Central memory CD4-positive, alpha-beta T cell (primary cell): ENCODE data around the gene ATIC.
"Not testable (repeated sequence)": the region's sequence is repeated elsewhere in the genome, so short reads cannot be mapped to it uniquely, and the experiment has no call there.

Experiments used
- DNase-seq: peaks from one replicate; pipeline ENCODE4 v3.0.0; 2022
- total RNA-seq, 3 experiments: gene quantifications; one replicate each; lab custom pipeline; 2026; lab: John Stamatoyannopoulos, UW

Gene ATIC
- total RNA-seq = 34.5 to 93.0 (median 41.5) reads per million in 3 experiments

- DNase-seq = peak; percentile 85
Measured at GRCh38 chr2:215311625-215312396, at the start of gene ATIC. Gene ATIC, plus strand, starts transcription at chr2:215312059. Its CDS starts 84 bp downstream, at chr2:215312143.

DNA sequence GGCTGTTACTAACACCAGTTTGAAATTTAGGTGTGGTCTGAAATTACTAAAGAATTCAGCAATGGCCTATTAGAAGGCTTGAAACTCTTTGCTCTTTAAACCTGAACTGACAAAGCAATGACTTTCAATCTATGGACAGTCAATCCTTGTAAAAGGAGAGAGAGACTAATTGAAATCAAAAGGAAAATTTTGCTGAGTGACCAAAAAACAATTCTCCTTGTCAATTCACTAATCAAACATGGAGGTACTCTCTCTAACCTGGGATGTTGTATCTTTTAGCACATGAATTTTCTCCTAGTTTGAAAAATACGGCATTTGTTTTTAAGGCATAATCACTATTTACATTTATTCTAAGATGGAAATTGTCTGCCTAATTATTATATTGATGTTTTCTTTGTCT lies 49.6 kb upstream of the ATIC start:
- no peak for DNase-seq

GRCh38 chr2:215262741-215263362 lies 49.0 kb upstream of the ATIC start:
- DNase-seq = no peak

- no peak for DNase-seq
Measured at GRCh38 chr2:215264374-215264773, 47.5 kb upstream of the ATIC start.

GRCh38 chr2:215269397-215270117 lies 42.3 kb upstream of the ATIC start:
- peak; percentile 38 for DNase-seq

GRCh38 chr2:215270118-215270451 lies 41.8 kb upstream of the ATIC start:
- DNase-seq = no peak

GRCh38 chr2:215271446-215271845 lies 40.4 kb upstream of the ATIC start:
- no peak for DNase-seq

DNA sequence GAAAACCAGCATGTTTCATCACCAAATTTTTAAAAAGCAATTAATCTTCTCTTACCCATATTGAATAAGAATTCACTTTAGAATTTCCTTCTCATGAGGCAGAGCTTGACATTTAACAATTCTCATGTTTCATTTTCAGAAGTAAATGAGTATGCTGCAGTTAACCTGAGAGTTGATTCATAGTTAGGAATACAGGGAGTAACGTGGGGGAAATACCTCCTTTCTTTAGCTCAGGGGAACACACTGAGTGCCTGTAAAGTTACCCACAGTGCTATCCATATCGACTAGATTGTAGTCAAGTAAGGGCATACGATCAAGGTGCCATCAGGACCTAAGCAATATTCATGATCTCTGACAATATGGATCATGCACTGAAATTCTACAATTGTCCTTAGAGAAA lies 38.9 kb upstream of the ATIC start:
- DNase-seq = no peak

- DNase-seq = no peak
Measured at GRCh38 chr2:215274829-215275228, 37.0 kb upstream of the ATIC start.

DNA sequence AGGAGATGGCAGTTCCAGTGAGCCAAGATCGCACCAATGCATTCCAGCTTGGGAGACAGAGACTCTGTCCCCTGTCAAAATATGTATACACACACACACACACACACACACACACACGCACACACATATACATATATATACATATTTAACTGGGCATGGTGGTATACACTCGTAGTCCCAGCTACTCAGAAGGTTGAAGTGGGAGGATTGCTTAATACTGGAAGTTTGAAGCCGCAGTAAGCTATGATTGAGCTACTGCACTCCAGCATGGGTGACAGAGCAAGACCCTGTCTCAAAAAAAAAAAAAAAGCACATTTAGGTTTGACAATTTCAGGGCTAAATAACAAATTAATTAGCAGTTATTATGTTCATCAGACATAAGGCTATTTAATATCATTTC lies 36.0 kb upstream of the ATIC start:
- DNase-seq = no peak

- DNase-seq = no peak
Measured at GRCh38 chr2:215277944-215278343, 33.9 kb upstream of the ATIC start.

GRCh38 chr2:215280326-215280725 lies 31.5 kb upstream of the ATIC start:
- no peak for DNase-seq

DNA sequence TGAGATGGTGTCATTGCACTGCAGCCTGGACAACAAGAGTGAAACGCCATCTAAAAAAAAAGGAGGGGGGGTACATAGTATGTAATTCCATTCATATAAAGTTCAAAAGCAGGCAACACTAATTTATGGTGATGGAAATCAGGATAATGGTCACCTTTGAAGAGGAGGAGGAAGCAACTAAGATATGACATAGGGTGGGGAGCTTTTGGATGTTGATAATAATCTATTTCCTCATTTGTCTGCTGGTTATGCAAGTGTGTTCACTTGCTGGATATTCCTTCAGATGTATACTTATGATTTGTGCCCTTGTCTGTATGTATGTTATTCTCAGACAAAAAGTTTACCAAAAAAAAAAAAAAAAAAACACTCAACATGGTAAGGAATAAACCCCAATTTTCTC lies 28.6 kb upstream of the ATIC start:
- no peak for DNase-seq

DNA sequence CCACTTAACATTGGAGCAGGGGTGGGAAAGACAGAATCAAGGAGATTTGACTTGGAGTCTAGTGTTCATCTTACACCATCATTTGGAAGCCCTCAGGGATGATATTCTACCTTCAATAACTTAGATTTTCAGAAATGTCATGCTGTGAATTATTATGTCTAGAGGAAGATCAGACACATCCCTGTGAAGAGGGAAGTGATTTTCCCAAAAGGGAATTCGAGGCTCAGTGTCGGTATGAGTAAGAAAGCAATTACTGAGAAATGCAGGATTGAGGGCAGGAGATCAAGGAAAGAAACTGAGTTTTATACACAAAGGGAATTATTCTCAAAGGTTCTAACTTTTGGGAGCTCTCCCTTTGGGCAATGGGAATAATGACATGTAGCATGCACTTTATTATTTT lies 25.6 kb upstream of the ATIC start:
- DNase-seq = no peak

DNA sequence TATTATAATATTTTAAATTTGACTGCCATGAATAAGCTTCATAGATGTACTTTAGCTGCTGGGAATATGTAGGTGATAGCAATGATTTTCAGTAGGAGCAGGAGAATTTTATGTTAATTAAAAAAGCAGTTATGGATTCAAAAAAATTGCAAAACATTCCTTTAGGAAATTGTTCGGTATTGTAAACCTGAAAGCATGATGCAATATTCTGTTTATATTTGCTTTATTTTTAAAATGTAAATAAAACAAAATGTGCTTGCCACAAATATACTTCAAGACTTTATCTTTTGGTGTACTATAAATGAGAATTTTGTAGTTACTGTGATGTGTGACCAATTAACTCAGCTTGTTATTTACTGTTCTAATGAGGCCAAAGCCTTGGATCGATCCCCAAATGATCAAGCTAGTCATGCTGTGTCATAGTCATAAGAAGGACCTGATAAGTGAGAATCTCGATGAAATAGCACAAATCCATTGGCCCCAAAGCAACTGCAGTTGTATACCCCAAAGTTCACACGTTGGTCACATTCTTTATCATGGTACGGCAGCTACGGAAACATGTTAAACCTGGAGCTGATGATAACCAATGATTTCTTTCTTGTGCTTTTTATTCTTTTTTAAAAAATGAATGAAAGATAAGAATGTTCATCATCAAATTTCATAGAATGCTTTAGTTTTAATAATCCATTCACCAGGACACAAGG lies 23.6 kb upstream of the ATIC start:
- no peak for DNase-seq

DNA sequence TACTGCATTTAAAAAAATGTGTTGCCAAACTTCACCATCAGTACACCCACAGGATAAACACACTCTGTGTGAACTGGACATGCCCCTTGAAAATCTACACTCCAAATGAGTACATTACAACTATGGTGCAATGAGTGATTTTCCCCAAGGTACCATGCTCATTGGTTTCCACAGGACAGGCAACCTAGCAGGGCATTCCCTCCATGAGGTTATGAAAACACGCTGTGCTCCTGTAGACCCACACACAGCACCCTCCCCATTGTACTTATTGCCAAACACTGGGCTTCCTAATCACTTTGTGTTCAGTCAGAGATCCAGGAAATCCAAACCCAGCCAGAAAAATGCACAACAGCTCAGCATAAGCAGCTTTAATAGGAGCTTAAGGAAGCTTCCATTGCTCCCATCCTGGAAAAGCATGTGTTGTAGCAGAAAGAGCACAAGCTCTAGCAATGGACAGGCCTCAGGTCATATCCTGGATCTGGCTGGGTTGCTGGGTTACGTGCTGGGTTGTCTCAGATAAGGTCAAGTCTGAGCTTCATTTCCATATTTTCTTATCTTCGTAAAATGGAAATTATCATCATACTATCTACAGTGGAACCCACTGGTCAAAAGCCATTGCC lies 20.8 kb upstream of the ATIC start:
- no peak for DNase-seq

- no peak for DNase-seq
Measured at GRCh38 chr2:215293879-215294278, 18.0 kb upstream of the ATIC start.

DNA sequence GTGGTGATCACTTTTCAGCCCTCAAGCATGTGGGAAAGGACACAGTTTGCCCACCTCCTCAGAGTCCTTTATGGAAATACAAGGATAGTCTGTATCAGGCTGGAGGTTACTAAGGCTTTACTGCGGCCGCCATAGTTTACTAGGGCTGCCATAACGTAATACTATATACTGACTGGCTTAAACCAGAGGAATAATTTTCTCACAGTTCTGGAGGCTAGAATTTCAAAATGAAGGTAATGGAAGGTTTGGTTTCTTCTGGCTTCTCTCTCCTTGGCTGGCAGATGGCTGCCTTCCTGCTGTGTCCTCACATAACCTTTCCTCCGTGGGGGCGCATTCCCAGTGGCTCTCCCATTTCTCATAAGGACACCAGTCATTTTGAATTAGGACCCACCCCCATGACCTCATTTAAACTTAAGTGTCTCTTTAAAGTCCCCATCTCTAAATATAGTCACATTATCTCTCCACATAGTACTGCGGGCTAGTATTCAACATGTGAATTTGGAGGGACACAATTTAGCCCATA lies 12.5 kb upstream of the ATIC start:
- no peak for DNase-seq

GRCh38 chr2:215301994-215302393 lies 9.9 kb upstream of the ATIC start:
- no peak for DNase-seq

DNA sequence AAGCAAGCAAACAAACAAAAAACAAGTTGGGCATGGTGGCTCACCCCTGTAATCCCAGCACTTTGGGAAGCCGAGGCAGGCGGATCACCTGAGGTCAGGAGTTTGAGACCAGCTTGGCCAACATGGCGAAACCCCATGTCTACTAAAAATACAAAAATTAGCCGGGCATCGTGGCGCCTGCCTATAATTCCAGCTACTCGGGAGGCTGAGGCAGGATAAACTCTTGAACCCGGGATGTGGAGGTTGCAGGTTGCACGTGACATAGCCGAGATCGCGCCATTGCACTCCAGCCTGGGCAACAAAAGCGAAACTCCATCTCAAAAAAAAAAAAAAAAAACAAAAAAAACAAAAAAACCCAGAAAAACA lies 617 bp upstream of the ATIC start:
- DNase-seq = not testable (repeated sequence)

DNA sequence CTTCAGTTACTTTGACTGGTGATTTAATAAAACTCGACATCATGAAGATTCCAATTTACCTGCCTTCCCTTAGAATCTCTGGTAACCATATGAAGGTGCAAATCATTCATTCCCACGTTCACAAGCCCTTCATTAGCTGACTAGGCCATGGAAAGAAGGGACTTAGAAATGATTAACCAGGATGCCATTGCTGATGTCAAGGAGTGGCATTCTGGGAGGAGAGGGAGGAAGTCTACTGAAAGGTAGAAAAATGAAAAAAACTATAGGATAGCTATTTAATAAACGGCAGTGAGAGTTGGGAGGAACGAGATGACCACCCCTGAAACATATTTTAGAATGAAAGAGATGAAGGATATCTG lies 1.4 kb downstream of the ATIC start:
- DNase-seq = no peak

- DNase-seq = no peak
Measured at GRCh38 chr2:215314896-215315295, 3.0 kb downstream of the ATIC start.

DNA sequence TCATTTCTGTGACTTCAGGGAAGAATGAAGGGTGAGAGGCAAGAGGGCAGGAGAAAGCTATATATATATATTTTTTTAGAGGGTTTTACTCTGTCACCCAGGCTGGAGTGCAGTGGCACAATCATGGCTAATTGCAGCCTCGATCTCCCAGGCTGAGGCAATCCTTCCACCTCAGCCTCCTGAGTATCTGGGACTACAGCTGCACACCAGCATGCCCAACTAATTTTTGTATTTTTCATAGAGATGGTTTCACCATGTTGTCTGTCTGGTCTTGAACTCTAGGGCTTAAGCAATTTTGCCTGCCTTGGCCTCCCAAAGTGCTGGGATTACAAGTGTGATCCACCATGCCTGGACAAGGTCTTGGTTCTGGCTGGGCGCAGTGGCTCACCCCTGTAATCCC lies 3.4 kb downstream of the ATIC start:
- no peak for DNase-seq
